ENCODE data around the gene EVX2.

The EVX2 gene

GRCh38 chr2:176084611-176085119, 903 bp upstream of the EVX2 start:
- Histone ChIP-seq H3K27me3 (ENCODE audit: insufficient read depth, poor library complexity, severe bottlenecking) (peaks cover 96% of the 10 kb centered on the region), H3K36me3 (ENCODE audit: low read depth) (no peaks in the 10 kb centered on the region), H3K9me3 (ENCODE audit: severe bottlenecking) (no peaks in the 10 kb centered on the region), H3K4me3 (ENCODE audit: severe bottlenecking) (no peak overlapping the region), H3K4me1 (ENCODE audit: insufficient read depth, poor library complexity, severe bottlenecking) (no peaks in the 10 kb centered on the region), H3K27ac (ENCODE audit: poor library complexity, severe bottlenecking) (no peak overlapping the region)
- no peak for ATAC-seq (ENCODE audit: low read depth)
- no peak for TF ChIP-seq CTCF (IDR thresholded peaks at IDR 0.05; ENCODE audit: poor library complexity, severe bottlenecking)
- DNase-seq (ENCODE audit: low spot score), result no peak

- Histone ChIP-seq H3K27ac (ENCODE audit: poor library complexity, severe bottlenecking) (no peak overlapping the region), H3K9me3 (ENCODE audit: severe bottlenecking) (no peaks in the 10 kb centered on the region), H3K4me1 (ENCODE audit: insufficient read depth, poor library complexity, severe bottlenecking) (no peaks in the 10 kb centered on the region), H3K4me3 (ENCODE audit: severe bottlenecking) (no peak overlapping the region), H3K36me3 (ENCODE audit: low read depth) (no peaks in the 10 kb centered on the region), H3K27me3 (ENCODE audit: insufficient read depth, poor library complexity, severe bottlenecking) (peaks cover 96% of the 10 kb centered on the region)
- no peak for DNase-seq (ENCODE audit: low spot score)
- no peak for ATAC-seq (ENCODE audit: low read depth)
- no peak for TF ChIP-seq CTCF (IDR thresholded peaks at IDR 0.05; ENCODE audit: poor library complexity, severe bottlenecking)
These were observed 674 bp downstream of the EVX2 start for GRCh38 chr2:176082824-176083751.

- no peak for ATAC-seq (ENCODE audit: low read depth)
- Histone ChIP-seq H3K4me1 (ENCODE audit: insufficient read depth, poor library complexity, severe bottlenecking) (no peaks in the 10 kb centered on the region), H3K27ac (ENCODE audit: poor library complexity, severe bottlenecking) (no peak overlapping the region), H3K27me3 (ENCODE audit: insufficient read depth, poor library complexity, severe bottlenecking) (peaks cover 96% of the 10 kb centered on the region), H3K36me3 (ENCODE audit: low read depth) (no peaks in the 10 kb centered on the region), H3K4me3 (ENCODE audit: severe bottlenecking) (no peak overlapping the region), H3K9me3 (ENCODE audit: severe bottlenecking) (no peaks in the 10 kb centered on the region)
- DNase-seq (ENCODE audit: low spot score), result no peak
- TF ChIP-seq CTCF (IDR thresholded peaks at IDR 0.05; ENCODE audit: poor library complexity, severe bottlenecking), result no peak
These were observed 1.3 kb downstream of the EVX2 start for GRCh38 chr2:176082525-176082823.

- no peaks in the 10 kb centered on the region for H3K9me3 ChIP-seq (ENCODE audit: severe bottlenecking)
- no peak; the same call in 2 of the 3 replicates for ATAC-seq (ENCODE audit: low read depth)
These were observed 1.8 kb downstream of the EVX2 start for GRCh38 chr2:176081837-176082524.

More at GRCh38 chr2:176081837-176082524, 1.8 kb downstream of the EVX2 start:
- Histone ChIP-seq H3K4me3 (ENCODE audit: severe bottlenecking) (no peak overlapping the region), H3K27me3 (ENCODE audit: insufficient read depth, poor library complexity, severe bottlenecking) (peaks cover 96% of the 10 kb centered on the region), H3K27ac (ENCODE audit: poor library complexity, severe bottlenecking) (no peak overlapping the region), H3K4me1 (ENCODE audit: insufficient read depth, poor library complexity, severe bottlenecking) (no peaks in the 10 kb centered on the region), H3K36me3 (ENCODE audit: low read depth) (no peaks in the 10 kb centered on the region)
- TF ChIP-seq CTCF (IDR thresholded peaks at IDR 0.05; ENCODE audit: poor library complexity, severe bottlenecking), result no peak
- DNase-seq (ENCODE audit: low spot score), result no peak

Measured in RWPE2 (cell line).